Progenitor cell of endocrine pancreas (in vitro differentiated cells): ENCODE results near the gene LPAR1. TPM values are rescaled to one million over a fixed set of nuclear protein-coding genes. Genes with fewer than 3 reads are reported as not detected.

Experiments
- DNase-seq: peaks from one replicate; pipeline ENCODE4 v3.0.0; 2021; ENCODE audit warnings: low spot score; ENCODE audit not compliant: unreplicated experiment
- H3K27ac Mint-ChIP-seq: 2 replicates; pipeline ENCODE4 v1.8.0; 2021; ENCODE audit warnings: mild to moderate bottlenecking, moderate library complexity, mixed read lengths
- H3K27me3 Mint-ChIP-seq: 2 replicates; pipeline ENCODE4 v1.8.0; 2021; ENCODE audit warnings: mixed read lengths
- H3K36me3 Mint-ChIP-seq: 2 replicates; pipeline ENCODE4 v1.8.0; 2022; ENCODE audit warnings: mixed read lengths; ENCODE audit not compliant: insufficient read depth
- H3K4me1 Mint-ChIP-seq: 2 replicates; pipeline ENCODE4 v1.8.0; 2021; ENCODE audit warnings: low read depth, mixed read lengths
- H3K4me3 Mint-ChIP-seq: 2 replicates; pipeline ENCODE4 v1.8.0; 2021; ENCODE audit warnings: low read depth, mild to moderate bottlenecking, moderate library complexity, mixed read lengths
- H3K9me3 Mint-ChIP-seq: 2 replicates; pipeline ENCODE4 v1.8.0; 2021; ENCODE audit warnings: low read depth, mixed read lengths
- CTCF ChIP-seq: fragments of 200-600 bp; sonication (generic); IDR thresholded peaks from one replicate; pipeline ENCODE4 v1.5.0; 2021; ENCODE audit warnings: antibody characterized with exemption, mild to moderate bottlenecking; ENCODE audit not compliant: unreplicated experiment
- total RNA-seq: library from RNA; stranded (reverse); gene quantifications from 2 replicates; pipeline ENCODE4 v1.2.1, GENCODE V29; 2021

LPAR1 gene
- total RNA-seq, 1 donor from 2014 or later, result 17.4 TPM

GRCh38 chr9:110951805-110952539 lies 86.3 kb downstream of the LPAR1 start:
- Mint-ChIP-seq H3K27me3 (no peaks in the 10 kb centered on the region), H3K4me3 (no peak overlapping the region), H3K27ac (no peak overlapping the region), H3K36me3 (peaks cover 17% of the 10 kb centered on the region), H3K9me3 (peaks cover 20% of the 10 kb centered on the region), H3K4me1 (peaks cover 1% of the 10 kb centered on the region)
- DNase-seq, result no peak
- no peak for TF ChIP-seq CTCF

GRCh38 chr9:110950041-110950645 lies 88.1 kb downstream of the LPAR1 start:
- Mint-ChIP-seq H3K9me3 (peaks cover 16% of the 10 kb centered on the region), H3K4me1 (peaks cover 1% of the 10 kb centered on the region), H3K27ac (no peak overlapping the region), H3K36me3 (peaks cover 8% of the 10 kb centered on the region), H3K27me3 (no peaks in the 10 kb centered on the region), H3K4me3 (no peak overlapping the region)
- TF ChIP-seq CTCF, result no peak
- no peak for DNase-seq

GRCh38 chr9:110949081-110949480 lies 89.2 kb downstream of the LPAR1 start:
- Mint-ChIP-seq H3K36me3 (peaks cover 2% of the 10 kb centered on the region), H3K4me1 (peaks cover 1% of the 10 kb centered on the region), H3K27ac (no peak overlapping the region), H3K9me3 (peaks cover 6% of the 10 kb centered on the region), H3K4me3 (no peak overlapping the region), H3K27me3 (no peaks in the 10 kb centered on the region)
- DNase-seq, result no peak
- no peak for TF ChIP-seq CTCF

- Mint-ChIP-seq H3K4me3 (no peak overlapping the region), H3K27ac (no peak overlapping the region), H3K36me3 (no peaks in the 10 kb centered on the region), H3K9me3 (no peaks in the 10 kb centered on the region), H3K27me3 (no peaks in the 10 kb centered on the region), H3K4me1 (peaks cover 1% of the 10 kb centered on the region)
- TF ChIP-seq CTCF, result no peak
- no peak for DNase-seq
Measured at GRCh38 chr9:110947491-110948044, 90.7 kb downstream of the LPAR1 start.

GRCh38 chr9:110942522-110942921 lies 95.7 kb downstream of the LPAR1 start:
- no peak for TF ChIP-seq CTCF
- H3K9me3 Mint-ChIP-seq, result no peaks in the 10 kb centered on the region
- H3K27ac Mint-ChIP-seq, result no peak overlapping the region
- peaks cover 7% of the 10 kb centered on the region for H3K4me1 Mint-ChIP-seq
- H3K36me3 Mint-ChIP-seq, result peaks cover 14% of the 10 kb centered on the region
- H3K4me3 Mint-ChIP-seq, result no peak overlapping the region
- DNase-seq, result no peak
- H3K27me3 Mint-ChIP-seq, result no peaks in the 10 kb centered on the region
